ELR (cell line): ENCODE measurements around the gene TBCD.
A peak's percentile ranks its signal among the peaks of the same experiment; 100 is the strongest.

ENCODE experiments used
- DNase-seq: peaks from one replicate; pipeline ENCODE4 v3.0.0-alpha.2; 2015; ENCODE audit warnings: low read depth

TBCD gene

DNA sequence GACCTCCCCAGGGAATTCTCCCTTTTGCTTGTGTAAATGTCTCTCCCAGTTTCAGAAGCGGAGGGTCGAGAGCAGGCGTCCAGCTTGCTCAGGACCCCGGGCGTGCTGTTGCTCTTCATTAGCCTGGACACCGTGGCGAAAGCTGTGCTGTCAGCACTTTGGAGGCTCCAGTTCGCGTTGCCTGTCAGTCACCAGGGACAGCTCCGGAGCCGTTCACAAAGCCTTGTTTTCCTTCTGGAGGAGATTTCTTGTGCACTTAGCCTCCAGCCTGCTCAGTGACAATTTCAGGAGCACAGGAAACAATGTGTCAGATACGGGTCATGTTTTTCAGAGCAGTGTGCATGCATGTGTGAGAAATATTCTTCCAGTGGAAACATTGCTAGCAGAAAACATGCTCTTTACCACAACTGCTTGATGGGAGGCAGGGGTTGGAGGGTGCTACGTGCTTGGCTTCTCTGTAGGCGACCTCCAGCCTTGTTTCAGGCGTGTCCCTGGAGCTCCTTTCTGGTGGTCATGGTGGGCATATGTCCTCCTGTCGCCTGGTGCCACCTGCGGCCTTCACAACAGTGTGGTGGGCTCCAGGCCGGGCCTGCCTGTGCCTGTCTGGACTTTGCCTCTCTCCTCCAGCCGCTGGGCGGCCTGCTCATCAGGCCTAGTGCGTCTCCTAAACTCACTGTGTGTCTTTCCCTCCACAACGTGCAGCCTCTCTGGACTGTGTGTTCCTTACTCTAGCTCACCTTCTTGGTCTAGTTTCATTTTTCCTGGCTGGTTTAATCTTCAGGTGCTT is 59.0 kb downstream of the TBCD start:
- DNase-seq = no peak

- no peak for DNase-seq
Observed at GRCh38 chr17:82812058-82812457, 60.2 kb downstream of the TBCD start.

- no peak for DNase-seq
Observed at GRCh38 chr17:82812601-82813000, 60.7 kb downstream of the TBCD start.

- no peak for DNase-seq
Observed at GRCh38 chr17:82813299-82814051, 61.6 kb downstream of the TBCD start.

DNA sequence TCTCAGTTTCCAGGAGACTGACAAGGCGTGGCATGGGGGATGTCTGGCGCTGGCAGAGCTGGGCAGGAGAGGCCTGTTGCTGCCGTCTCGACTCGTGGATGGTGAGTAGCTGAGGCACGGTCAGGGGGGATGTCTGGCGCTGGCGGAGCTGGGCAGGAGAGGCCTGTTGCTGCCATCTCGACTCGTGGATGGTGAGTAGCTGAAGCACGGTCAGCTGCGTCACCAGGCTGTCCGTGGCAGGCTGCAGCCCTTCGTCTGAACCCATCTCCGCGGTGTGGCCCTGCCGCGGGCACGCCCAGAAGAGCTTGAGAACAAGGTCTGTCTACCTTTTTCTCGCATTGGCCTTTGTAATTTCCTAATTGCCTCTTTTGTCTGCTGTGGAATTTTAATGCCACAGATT is 63.0 kb downstream of the TBCD start:
- no peak for DNase-seq

- DNase-seq = no peak
Observed at GRCh38 chr17:82815354-82815753, 63.5 kb downstream of the TBCD start.

GRCh38 chr17:82815790-82816305 is 64.0 kb downstream of the TBCD start:
- no peak for DNase-seq

DNA sequence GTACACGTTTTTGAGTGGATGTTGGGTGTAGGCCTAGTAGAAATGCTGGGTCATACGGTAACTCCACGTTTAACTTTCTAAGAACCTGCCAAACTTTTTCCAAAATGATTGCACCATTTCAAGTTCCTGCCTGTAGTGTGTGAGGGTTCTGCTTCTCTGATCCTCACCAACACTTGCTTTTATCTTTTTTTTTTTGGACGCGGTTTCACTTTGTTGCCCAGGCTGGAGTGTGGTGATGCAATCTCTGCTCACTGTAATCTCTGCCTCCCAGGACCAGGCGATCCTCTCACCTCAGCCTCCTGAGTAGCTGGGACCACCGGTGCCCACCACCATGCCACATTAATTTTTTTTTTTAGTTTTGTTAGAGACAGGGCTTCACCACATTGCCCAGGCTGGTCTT is 64.5 kb downstream of the TBCD start:
- DNase-seq = no peak

GRCh38 chr17:82817947-82818346 is 66.1 kb downstream of the TBCD start:
- no peak for DNase-seq

DNA sequence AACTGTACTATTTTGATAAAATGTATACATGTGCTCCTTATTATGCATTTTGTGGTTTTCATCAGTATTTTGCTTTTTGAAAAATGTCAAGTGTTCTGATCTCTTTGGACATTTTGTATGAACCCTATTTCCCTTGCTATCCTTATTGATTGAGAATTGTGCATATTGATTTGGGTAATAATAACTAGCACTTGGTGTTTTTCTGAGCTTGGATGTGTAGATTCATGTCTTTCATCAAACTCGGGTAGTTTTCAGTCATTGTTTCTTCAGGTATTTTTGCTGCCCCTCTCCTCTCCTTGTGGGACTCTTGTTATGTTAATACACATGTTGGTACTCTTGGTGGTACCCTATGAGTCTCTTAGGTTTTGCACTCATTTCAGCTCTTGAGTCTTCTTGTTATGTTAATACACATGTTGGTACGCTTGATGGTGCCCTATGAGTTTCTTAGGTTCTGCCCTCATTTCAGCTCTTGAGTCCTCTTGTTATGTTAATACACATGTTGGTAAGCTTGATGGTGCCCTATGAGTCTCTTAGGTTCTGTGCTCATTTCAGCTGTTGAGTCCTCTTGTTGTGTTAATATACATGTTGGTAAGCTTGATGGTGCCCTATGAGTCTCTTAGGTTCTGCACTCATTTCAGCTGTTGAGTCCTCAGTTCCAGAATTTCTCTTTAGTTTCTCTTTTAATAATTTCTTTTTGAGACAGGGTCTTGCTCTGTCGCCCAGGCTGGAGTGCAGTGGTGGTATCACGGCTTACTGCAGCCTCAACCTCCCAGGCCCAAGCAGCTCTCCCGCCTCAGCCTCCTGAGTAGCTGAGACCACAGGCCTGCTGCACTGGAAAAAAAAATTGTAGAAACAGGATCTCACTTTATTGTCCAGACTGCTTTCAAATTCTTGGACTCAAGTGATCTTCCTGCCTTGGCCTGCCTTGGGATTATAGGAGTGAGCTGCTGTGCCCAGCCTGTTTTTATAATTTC is 68.7 kb downstream of the TBCD start:
- DNase-seq = no peak

GRCh38 chr17:82821554-82821953 is 69.7 kb downstream of the TBCD start:
- no peak for DNase-seq

DNA sequence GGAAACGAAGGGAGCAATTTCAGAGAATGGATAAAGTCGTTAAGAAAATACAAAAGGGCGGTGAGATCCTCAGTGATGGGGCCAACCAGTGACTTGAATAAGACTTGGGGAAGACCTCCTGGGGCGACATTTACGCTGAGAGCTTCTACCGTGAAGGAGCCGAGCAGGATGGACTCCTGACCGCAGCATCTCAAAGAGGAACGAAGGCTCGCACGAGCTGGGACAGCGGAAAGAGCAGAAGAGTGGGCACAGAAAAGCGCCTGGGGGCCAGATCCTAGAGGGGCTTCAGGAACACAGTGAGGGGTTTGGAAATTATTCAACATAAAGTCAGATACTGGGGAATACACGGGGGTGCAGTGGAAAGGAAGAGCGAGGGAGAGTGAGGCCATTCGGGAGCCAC is 70.4 kb downstream of the TBCD start:
- DNase-seq = no peak

DNA sequence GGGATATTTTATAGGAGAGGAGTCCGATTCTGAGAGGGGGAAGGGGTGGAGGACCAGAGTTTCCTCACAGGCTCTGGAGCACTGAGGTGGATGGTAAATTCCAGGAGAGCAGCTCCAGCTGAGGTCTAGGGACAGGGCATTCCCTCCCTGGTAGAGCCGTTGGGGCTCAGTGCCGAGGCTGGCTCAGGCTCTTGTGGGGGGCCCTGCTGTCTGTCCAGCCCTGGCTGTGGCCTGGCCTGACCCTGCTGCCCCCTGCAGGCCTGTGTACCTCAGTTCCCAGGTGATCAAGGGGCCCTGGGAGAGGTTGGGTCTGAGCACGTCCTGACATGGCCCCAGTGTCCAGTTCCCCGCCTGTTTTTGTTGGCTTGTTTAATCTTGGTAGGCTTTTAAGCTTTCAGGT is 71.1 kb downstream of the TBCD start:
- DNase-seq = peak; percentile 22

DNA sequence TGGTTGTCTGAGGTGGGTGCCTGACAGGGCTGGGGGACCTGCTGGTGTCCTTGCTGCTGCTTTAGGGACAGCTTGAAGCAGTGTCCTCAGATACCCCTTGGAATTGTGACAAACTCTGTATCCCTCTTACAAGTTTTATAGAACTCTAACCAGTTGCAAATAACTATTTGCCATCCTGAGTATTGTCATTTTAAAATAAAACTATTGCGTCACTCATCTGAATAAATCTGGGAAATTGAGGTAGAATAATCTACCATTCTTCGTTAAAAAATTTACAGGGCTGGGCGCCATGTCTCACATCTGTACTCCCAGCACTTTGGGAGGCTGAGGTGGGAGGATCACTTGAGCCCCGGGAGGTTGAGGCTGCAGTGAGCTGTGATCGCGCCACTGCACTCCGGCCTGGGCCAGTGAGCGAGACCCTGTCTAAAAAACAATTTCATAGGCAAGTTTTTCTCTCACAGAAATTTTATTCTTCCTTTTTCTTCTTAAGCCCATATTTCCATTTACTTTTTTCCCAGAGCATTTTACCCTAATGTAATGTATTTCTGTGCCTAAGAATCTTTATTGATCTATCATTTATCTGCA is 73.8 kb downstream of the TBCD start:
- no peak for DNase-seq

DNA sequence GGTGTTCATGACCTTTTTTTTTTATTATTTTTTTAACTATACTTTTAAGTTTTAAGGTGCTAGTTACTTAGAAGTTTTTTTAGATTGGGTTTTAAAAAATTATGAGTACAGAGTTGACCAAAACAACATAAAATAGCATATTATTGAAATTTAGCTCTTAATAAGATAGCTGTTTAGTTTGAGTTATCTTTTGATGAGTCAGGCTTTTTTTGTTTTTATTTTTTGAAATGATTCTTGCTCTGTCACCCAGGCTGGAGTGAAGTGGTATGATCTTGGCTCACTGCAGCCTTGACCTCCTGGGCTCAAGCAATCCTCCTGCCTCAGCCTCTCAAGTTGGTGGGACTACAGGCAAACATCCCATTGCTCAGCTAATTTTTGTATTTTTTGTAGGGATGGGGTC is 74.3 kb downstream of the TBCD start:
- DNase-seq = no peak

DNA sequence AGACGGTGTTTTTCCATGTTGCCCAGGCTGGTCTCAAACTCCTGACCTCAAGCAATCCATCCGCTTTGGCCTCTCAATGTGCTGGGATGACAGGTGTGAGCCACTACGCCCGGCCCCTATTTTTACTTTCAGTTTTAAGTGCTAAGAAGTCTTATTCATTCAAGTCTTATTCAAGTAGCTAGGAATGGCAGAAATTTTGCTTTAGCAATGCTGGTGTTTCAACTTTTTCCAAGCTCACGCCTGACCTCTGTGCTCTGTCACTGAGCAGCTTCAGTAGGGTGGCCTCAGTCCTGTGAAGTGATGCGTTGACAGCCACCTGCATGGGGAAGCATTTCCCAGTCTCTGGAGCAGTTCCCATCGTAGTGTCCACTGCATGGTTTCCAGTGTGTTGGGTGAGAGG is 75.1 kb downstream of the TBCD start:
- no peak for DNase-seq

DNA sequence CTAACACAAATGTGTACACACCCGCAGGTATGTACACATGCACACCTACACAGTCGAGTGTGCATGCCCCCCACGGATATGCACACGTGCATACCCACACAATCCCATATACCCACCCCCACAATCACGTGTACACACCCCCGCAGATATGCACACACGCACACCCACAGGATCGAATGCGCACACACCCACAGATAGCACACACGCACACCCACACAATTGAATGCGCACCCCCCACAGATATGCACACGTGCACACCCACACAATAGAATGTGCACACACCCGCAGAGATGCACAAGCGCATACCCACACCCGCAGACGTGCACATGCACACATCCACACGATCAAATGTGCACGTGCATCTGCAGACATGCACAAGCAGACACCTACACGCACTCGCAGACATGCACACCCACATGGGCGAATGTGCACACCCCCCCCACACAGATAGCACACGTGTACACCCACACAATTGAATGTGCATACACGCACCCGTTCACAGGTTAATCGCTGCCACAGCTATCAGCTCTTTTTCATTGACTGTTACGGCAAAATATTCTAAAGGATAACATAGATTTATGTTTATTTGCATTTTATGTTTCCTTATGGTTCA is 77.1 kb downstream of the TBCD start:
- DNase-seq = no peak

GRCh38 chr17:82830249-82830661 is 78.4 kb downstream of the TBCD start:
- no peak for DNase-seq

- DNase-seq = no peak
Observed at GRCh38 chr17:82831041-82831817, 79.4 kb downstream of the TBCD start.

DNA sequence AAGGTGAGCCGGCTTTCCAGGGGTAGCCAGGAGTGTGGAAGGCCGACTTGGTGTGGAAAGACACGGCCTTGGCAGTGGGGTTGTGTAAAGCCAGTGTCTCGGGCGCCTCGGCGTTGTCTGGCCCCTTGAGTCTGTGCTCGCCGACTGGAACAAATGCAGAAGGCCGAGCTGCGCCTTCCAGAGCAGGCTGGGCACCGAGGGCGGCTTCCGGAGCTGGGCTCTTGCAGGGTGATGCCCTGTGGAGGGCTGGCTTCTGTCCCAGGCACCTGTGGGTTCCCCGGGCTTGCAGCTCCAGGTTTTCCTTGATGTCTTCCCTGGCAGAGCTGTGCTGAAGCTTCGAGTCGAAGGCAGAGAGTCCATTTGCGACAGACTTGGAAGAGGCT is 79.9 kb downstream of the TBCD start:
- no peak for DNase-seq

- DNase-seq = no peak
Observed at GRCh38 chr17:82832411-82832810, 80.5 kb downstream of the TBCD start.
